Measurements from ENCODE around the gene COBL.

DNA sequence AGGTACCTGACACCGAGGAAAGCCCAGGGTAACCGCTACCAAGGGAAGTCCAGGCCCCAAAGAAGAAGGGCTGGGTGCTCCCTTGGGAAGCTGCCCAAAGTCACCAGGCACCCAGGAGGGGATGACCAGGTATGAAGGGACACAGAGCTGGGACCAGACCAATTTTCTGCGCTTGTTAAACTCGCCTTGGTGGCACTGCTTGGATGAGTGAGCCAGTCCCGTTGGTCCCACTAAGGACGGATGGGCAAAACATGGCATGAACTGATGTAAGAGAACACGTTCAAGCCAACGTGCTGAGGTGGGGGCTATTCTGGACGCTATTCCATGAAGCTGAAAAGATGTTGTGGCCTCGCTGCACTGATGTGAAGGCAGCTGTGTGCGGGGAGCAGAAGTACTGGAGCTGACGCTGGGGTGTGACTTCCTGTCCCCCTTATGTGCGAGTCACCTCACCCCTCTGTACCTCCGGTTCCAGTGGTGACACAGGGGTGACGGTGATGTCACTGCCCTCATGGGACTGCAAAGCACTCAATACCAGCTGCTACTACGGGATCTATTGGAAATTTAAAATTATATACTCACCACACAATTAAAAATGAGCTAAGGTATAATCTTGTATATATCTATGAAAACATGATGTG, 73.6 kb downstream of the COBL start:
- TF ChIP-seq, protein P1, sequence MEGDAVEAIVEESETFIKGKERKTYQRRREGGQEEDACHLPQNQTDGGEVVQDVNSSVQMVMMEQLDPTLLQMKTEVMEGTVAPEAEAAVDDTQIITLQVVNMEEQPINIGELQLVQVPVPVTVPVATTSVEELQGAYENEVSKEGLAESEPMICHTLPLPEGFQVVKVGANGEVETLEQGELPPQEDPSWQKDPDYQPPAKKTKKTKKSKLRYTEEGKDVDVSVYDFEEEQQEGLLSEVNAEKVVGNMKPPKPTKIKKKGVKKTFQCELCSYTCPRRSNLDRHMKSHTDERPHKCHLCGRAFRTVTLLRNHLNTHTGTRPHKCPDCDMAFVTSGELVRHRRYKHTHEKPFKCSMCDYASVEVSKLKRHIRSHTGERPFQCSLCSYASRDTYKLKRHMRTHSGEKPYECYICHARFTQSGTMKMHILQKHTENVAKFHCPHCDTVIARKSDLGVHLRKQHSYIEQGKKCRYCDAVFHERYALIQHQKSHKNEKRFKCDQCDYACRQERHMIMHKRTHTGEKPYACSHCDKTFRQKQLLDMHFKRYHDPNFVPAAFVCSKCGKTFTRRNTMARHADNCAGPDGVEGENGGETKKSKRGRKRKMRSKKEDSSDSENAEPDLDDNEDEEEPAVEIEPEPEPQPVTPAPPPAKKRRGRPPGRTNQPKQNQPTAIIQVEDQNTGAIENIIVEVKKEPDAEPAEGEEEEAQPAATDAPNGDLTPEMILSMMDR (IDR thresholded peaks at IDR 0.05; ENCODE audit: low read depth, low read length, poor library complexity, severe bottlenecking): no peak
- no peak for TF ChIP-seq EZH2phosphoT487 (IDR thresholded peaks at IDR 0.05; ENCODE audit: borderline replicate concordance, low read length)
